GM21515 (cell line): ENCODE measurements around the gene SUSD3.
"Not testable (repeated sequence)": the region's sequence is repeated elsewhere in the genome, so short reads cannot be mapped to it uniquely, and the experiment has no call there.

Experiments used
- ATAC-seq: cut with Tn5 transposase; IDR thresholded peaks from one replicate; pipeline ENCODE4 v1.9.1; 2021; ENCODE audit not compliant: unreplicated experiment

Gene SUSD3

DNA sequence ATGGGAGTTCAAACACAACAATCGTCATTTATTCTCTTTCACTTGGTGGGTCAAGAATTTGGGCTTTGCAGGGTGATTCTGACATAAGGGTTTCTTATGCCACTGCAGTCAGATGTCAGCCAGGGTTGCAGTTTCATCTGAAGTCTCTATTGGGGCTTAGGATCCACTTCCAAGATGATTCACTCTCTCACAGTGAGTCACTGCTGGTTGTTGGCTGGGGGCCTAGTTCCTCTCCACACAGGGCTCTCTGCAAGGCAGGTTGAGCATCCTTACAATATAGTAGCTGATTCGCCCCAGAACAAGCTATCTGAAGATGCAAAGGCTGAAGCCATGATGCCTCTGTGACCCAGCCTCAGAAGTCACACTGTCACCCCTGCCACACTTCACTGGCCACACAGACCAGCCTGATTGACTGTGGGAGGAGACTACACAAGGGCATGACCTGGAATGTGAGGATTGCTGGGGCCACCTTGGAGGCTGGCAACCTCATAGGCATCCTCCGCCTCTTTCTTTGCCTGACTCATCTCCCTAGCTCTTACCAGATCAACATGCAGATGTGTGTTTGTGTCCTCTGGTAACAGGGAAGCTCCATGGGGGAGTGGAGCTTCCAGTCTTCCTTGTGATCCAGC, 33.1 kb downstream of the SUSD3 start:
- no peak for ATAC-seq

GRCh38 chr9:93092251-93092991, 33.9 kb downstream of the SUSD3 start:
- ATAC-seq, result no peak

DNA sequence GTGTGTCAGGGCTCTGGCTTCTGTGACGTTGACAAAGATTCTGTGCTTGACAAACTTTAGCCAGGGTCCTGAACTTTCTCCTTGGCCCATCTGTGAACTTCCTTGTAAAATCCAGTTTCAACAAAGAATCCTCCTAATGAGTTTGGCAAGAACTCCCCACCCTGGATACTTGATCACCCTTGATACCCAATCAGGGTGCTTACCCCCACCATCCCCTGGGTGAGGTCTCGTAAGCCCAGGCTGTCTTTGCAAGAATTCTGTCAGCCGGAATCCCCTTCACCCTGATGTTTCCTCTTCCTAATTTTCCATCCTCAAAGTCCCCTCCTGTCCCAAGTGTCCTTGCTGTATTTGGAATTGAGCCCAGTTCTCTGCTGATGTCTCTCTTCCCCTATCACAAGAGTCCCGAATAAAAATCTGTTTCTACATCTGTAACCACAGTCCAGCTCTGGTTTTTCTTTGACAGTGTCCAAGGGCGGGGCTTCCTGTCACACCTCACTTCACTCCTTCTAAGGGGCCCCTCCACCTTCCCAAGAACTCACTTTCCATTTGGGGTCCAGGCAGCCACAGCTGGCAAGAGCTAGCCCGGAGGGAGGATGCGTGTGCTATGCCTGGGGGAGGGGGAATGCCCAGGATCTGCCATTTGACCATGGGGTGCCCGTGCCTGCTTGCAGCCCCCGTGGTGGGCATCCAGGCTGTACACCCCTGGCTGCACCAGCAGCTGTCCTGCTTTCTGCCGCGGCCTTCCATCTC, 34.8 kb downstream of the SUSD3 start:
- no peak for ATAC-seq

- no peak for ATAC-seq
Observed at GRCh38 chr9:93093877-93094657, 35.6 kb downstream of the SUSD3 start.

DNA sequence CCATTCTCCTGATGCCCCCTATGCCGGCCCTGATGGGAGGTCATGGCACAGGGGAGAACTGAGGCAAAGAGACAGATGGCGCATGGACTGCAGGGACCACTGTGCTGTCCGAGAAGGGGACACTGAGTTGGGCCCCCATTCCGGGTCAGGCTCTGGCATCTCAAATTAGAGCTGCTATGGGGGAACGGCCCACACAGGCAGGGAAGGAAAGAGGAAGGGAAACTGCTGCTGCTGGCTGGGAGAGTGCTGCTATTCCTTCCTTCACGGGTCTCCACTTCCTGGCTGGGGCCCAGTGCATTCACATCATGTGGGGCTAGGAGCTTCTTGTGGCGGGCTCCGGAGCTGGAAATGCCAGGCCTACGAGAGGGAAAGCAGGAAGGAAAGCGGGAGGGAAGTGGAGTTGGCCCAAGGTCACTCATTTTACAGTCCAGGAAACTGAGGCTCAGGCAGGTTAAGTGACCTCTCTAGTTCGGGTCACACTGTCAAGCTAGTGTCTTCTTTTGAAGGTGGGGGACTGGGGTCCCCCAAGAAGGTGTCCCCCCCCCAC, 36.2 kb downstream of the SUSD3 start:
- no peak for ATAC-seq

- ATAC-seq, result peak; percentile 62
Observed at GRCh38 chr9:93095205-93096130, 37.0 kb downstream of the SUSD3 start.

GRCh38 chr9:93096131-93096802, 37.8 kb downstream of the SUSD3 start, which contains the start of gene CARD19:
CARD19 (plus strand) TSS chr9:93096217; CDS start chr9:93096346, 129 bp downstream.
- peak; percentile 16 for ATAC-seq

- no peak for ATAC-seq
Observed at GRCh38 chr9:93096811-93097382, 38.4 kb downstream of the SUSD3 start.

DNA sequence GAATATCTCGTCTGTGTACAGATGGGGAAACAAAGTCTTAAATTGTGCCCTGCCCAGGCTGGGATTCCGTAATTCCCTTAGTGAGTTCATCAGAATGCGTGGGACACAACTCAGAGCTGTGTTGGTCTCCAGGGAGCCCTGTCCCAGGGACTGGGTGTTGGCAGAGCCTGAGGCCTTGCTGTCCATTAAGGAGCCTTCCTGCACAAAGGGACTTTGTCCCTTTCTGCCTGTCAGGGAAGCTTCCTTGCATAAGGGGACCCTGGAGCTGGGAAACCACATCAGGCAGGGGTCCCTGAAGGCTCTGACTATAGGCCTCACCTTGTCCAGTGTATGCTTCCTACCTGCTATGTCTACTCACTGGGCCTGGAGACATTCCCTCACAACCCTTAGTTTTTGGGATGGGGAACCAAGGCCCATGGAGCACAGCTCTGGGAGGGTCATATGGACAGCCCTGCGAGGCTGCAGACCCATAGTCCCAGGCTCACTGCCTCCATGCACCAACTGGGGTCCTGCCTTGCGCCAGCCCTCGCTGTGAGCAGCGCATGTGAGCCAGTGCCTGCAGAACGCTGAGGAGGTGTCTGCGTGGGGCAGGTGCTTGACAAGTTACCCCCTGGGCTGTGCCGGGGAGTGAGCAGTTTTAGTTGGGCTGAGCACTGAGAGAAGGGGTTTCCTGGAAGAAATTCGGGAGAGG, 39.2 kb downstream of the SUSD3 start:
- no peak for ATAC-seq

GRCh38 chr9:93098236-93098946, 39.9 kb downstream of the SUSD3 start:
- no peak for ATAC-seq

- ATAC-seq, result no peak
Observed at GRCh38 chr9:93099551-93100275, 41.2 kb downstream of the SUSD3 start.

- ATAC-seq, result no peak
Observed at GRCh38 chr9:93100276-93100636, 41.8 kb downstream of the SUSD3 start.

- ATAC-seq, result not testable (repeated sequence)
Observed at GRCh38 chr9:93101086-93101485, 42.6 kb downstream of the SUSD3 start.

DNA sequence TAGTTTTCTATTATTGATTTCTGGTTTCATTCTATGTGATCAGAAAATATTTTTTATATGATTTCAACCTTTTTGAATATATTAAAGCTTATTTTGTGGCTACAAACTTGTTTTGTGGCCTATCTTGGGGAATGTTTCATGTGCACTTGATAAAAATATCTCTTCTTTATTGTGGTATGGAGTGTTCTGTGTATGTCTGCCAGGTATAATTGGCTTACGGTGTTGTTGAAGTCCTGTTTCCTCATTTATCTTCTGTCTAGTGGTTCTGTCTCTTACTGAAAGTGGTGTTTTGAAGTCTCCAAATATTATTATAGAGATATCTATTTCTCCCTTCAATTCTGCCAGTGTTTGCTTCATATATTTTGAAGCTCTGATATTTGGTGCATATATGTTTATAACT, 47.1 kb downstream of the SUSD3 start:
- no peak for ATAC-seq

DNA sequence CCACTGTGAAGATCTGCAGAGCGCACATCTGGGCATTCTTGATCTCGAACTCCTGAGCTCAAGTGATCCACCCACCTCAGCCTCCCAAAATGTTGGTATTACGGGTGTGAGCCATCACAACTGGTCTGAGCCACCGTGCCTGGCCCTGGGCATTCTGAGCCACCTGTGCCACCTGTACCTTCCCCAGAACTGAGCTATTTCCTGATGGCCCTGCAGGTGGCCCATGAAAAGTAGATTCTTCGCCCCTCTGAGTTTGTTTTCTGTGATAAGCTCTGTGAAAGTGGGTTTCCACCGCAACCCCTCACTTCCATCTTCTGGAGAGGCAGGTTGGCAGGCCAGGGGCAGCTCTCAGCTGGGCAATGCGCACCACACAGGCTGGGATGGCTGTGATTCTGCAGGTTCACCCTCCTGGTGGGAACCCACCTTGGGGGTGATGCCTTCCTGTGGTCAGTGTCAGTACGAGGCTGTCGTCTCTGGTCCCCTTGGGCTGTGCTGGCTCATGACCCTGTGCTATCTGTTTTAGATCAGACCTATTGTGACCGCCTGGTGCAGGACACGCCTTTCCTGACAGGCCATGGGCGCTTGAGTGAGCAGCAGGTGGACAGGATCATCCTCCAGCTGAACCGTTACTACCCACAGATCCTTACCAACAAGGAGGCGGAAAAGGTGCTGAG, 48.8 kb downstream of the SUSD3 start:
- ATAC-seq, result no peak

DNA sequence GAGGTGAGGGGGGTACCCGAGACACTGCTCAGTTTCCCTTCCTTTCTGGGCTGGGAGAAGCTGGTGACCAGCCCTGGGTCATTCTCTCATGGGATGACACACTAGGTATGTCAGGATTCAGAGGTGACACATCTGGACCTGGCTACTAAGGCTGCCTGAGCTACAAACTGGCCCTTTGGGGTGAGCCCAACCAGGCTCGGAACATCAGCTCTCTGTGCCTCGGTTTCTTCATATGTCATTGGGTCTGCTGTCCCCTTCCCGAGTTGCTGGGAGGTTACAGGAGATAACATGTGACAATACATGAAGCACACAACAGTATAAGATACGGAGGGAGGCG, 49.3 kb downstream of the SUSD3 start:
- ATAC-seq, result no peak
